Suprapubic skin (tissue), 4 donors: ENCODE measurements around the gene CD300A. TPM values are rescaled to one million over a fixed set of nuclear protein-coding genes. Genes with fewer than 3 reads are reported as not detected.

Experiments used
- DNase-seq, 2 donors: peaks; one replicate each; pipeline ENCODE4 v3.0.0-alpha.2; 2019; ENCODE audit warnings: low spot score in 2 of 2
- H3K27ac ChIP-seq: fragments of 200-600 bp; sonication (generic); one replicate; pipeline ENCODE4 v1.5.1; 2019
- H3K27me3 ChIP-seq: fragments of 200-600 bp; sonication (generic); one replicate; pipeline ENCODE4 v1.5.1; 2019
- H3K36me3 ChIP-seq: fragments of 200-600 bp; sonication (generic); one replicate; pipeline ENCODE4 v1.5.1; 2019
- H3K4me1 ChIP-seq: fragments of 200-600 bp; sonication (generic); one replicate; pipeline ENCODE4 v1.5.1; 2019
- H3K4me3 ChIP-seq: fragments of 200-600 bp; sonication (generic); one replicate; pipeline ENCODE4 v1.5.1; 2019; ENCODE audit warnings: mild to moderate bottlenecking
- H3K9me3 ChIP-seq: fragments of 200-600 bp; sonication (generic); one replicate; pipeline ENCODE4 v1.5.1; 2019
- CTCF ChIP-seq, 2 donors: fragments of 200-600 bp in 1 of 2; fragments of 450-650 bp in 1 of 2; sonication (generic) in 1 of 2; IDR thresholded peaks; one replicate each; pipeline ENCODE4 v1.5.1; 2016 to 2019; ENCODE audit warnings: antibody characterized with exemption in 2 of 2, mild to moderate bottlenecking in 1 of 2, moderate library complexity in 1 of 2
- EP300 ChIP-seq: sonication (generic); formaldehyde crosslinking; IDR thresholded peaks from one replicate; pipeline ENCODE4 v1.6.1; 2017; ENCODE audit warnings: antibody characterized with exemption
- POLR2A ChIP-seq, 2 donors: fragments of 450-650 bp; IDR thresholded peaks; one replicate each; pipeline ENCODE4 v1.6.1; 2017; ENCODE audit warnings: antibody characterized with exemption in 2 of 2, mild to moderate bottlenecking in 2 of 2, moderate library complexity in 2 of 2
- POLR2AphosphoS5 ChIP-seq, 3 donors: sonication (generic); formaldehyde crosslinking; IDR thresholded peaks; one replicate each; pipeline ENCODE4 v1.6.1; 2017; ENCODE audit warnings: antibody characterized with exemption in 3 of 3
- WGBS: methylation state at CpG from one replicate; pipeline ENCODE4 v1.1.5; 2018; 5-methylcytosine and 5-hydroxymethylcytosine counted together
- total RNA-seq, 4 donors: library from RNA; depleted of rRNA; stranded (reverse); fragments of >200 nt; gene quantifications; one replicate each; pipeline ENCODE4 v1.1.0, GENCODE V29; 2016

Gene CD300A
- total RNA-seq, 4 donors from 2014 or later: 1.4 to 6.3 (median 2.9) TPM

- TF ChIP-seq EP300 (no peak), CTCF (IDR thresholded peaks at IDR 0.05) (no peak)
- H3K36me3 ChIP-seq: no peaks in the 10 kb centered on the region
Observed at GRCh38 chr17:74508156-74508555, 41.7 kb downstream of the CD300A start.

GRCh38 chr17:74512036-74512435 is 45.6 kb downstream of the CD300A start:
- Histone ChIP-seq H3K36me3 (no peaks in the 10 kb centered on the region), H3K27me3 (no peaks in the 10 kb centered on the region), H3K27ac (no peak overlapping the region), H3K9me3 (no peaks in the 10 kb centered on the region), H3K4me1 (no peaks in the 10 kb centered on the region), H3K4me3 (no peak overlapping the region)
- TF ChIP-seq CTCF (IDR thresholded peaks at IDR 0.05) (no peak), EP300 (no peak), POLR2AphosphoS5 (IDR thresholded peaks at IDR 0.05) (no peak), POLR2A (IDR thresholded peaks at IDR 0.05) (no peak)
- peak in 1 of 2 donors; percentile 41 for DNase-seq
- WGBS: 86% methylated on average over 1 of the region's 2 CpGs

More at GRCh38 chr17:74508156-74508555, 41.7 kb downstream of the CD300A start:
- Histone ChIP-seq H3K4me1 (no peaks in the 10 kb centered on the region), H3K27ac (no peak overlapping the region), H3K9me3 (no peaks in the 10 kb centered on the region), H3K4me3 (no peak overlapping the region), H3K27me3 (no peaks in the 10 kb centered on the region)
- no peak for DNase-seq

- Histone ChIP-seq H3K36me3 (no peaks in the 10 kb centered on the region), H3K27me3 (no peaks in the 10 kb centered on the region), H3K27ac (no peak overlapping the region), H3K4me1 (no peaks in the 10 kb centered on the region), H3K4me3 (no peak overlapping the region), H3K9me3 (no peaks in the 10 kb centered on the region)
- WGBS: 92% methylated on average over 7 of the region's 7 CpGs
- DNase-seq: peak in 1 of 2 donors; percentile 61
- TF ChIP-seq CTCF (IDR thresholded peaks at IDR 0.05) (no peak), POLR2AphosphoS5 (IDR thresholded peaks at IDR 0.05) (no peak), EP300 (no peak), POLR2A (IDR thresholded peaks at IDR 0.05) (no peak)
Observed at GRCh38 chr17:74512624-74513091, 46.2 kb downstream of the CD300A start.

GRCh38 chr17:74513987-74514631 is 47.7 kb downstream of the CD300A start:
- WGBS: 48% methylated on average over 3 of the region's 3 CpGs
- H3K27ac ChIP-seq: no peak overlapping the region
- peak in 1 of 2 donors; percentile 49 for DNase-seq

More at GRCh38 chr17:74513987-74514631, 47.7 kb downstream of the CD300A start:
- H3K4me3 ChIP-seq: no peak overlapping the region
- TF ChIP-seq POLR2AphosphoS5 (IDR thresholded peaks at IDR 0.05): no peak
- TF ChIP-seq CTCF (IDR thresholded peaks at IDR 0.05): no peak
- TF ChIP-seq EP300: no peak
- TF ChIP-seq POLR2A (IDR thresholded peaks at IDR 0.05): no peak
- H3K36me3 ChIP-seq: no peaks in the 10 kb centered on the region
- peaks cover 3% of the 10 kb centered on the region for H3K9me3 ChIP-seq
- no peaks in the 10 kb centered on the region for H3K4me1 ChIP-seq
- H3K27me3 ChIP-seq: no peaks in the 10 kb centered on the region
